T-helper 2 cell treated with Interferon-gamma antibody and Interleukin-4, amounts not matched to agents 5 μg/mL and 100 μg/mL, for 36 hours (primary cell): ENCODE data around the gene PCDH9.

Source experiments
- DNase-seq: peaks from one replicate; pipeline ENCODE4 v3.0.0; 2021; ENCODE audit warnings: low spot score
- H3K27ac Mint-ChIP-seq: one replicate; pipeline ENCODE4 v1.8.0; 2021; ENCODE audit warnings: mild to moderate bottlenecking, mixed read lengths
- H3K27me3 Mint-ChIP-seq: one replicate; pipeline ENCODE4 v1.8.0; 2021; ENCODE audit warnings: low read depth, mixed read lengths
- H3K36me3 Mint-ChIP-seq: one replicate; pipeline ENCODE4 v1.8.0; 2021; ENCODE audit warnings: low read depth, mixed read lengths
- H3K4me1 Mint-ChIP-seq: one replicate; pipeline ENCODE4 v1.8.0; 2021; ENCODE audit warnings: low read depth, mixed read lengths
- H3K4me3 Mint-ChIP-seq: one replicate; pipeline ENCODE4 v1.8.0; 2022; ENCODE audit warnings: mild to moderate bottlenecking, moderate library complexity, mixed read lengths
- H3K9me3 Mint-ChIP-seq: one replicate; pipeline ENCODE4 v1.8.0; 2021; ENCODE audit warnings: mixed read lengths

The PCDH9 gene

DNA sequence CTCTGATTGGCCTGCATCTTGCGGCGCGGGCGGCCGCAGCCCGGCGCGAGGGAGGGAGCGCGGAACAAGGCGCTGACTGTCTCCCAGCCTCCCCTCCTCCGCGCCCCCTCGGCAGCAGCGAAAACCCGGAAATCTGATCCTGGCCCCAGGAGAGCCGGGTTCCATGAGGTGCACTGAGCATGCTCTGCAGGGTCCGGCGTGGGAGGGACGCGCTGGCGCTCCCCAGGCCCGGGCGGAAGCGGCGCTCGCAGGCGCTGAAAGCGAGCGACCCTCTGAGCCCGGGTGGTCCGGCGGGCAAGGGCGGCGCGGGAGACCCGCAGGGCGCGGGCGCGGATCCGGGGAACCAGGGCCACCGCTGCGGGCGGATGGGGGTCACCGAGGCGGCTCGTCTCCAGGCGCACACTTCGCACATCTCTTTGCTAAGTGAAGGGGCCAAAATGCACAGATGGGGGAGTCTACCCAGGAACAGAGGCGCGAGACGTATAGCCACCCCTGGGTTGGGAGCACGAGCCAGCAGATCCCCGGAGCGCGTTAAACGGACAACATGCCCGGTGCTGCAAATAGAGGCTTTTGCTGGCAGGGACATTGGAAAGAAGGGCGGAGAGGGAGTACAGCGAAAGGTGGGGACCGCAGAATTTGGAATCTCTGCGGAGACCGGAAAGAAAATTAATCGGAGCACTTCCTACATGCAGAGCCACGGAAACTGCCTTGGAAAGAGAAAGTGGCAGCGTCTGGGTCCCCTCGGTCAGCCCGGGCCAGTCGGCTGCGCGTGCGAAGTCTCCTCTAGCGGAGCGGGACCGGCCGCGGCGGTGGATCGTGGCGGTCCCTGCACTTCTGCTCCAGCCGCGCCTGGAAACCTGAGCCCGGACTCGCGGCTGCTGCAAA is 510 bp upstream of the PCDH9 start:
- Mint-ChIP-seq H3K4me1 (peaks cover 7% of the 10 kb centered on the region), H3K27ac (no peak overlapping the region), H3K4me3 (no peak overlapping the region), H3K36me3 (no peaks in the 10 kb centered on the region), H3K9me3 (no peaks in the 10 kb centered on the region), H3K27me3 (peaks cover 28% of the 10 kb centered on the region)
- peak; percentile 91 for DNase-seq

GRCh38 chr13:67228916-67229315 is 1.2 kb downstream of the PCDH9 start:
- Mint-ChIP-seq H3K4me1 (peaks cover 7% of the 10 kb centered on the region), H3K27me3 (peaks cover 24% of the 10 kb centered on the region), H3K9me3 (no peaks in the 10 kb centered on the region), H3K36me3 (no peaks in the 10 kb centered on the region), H3K4me3 (no peak overlapping the region), H3K27ac (no peak overlapping the region)
- DNase-seq, result no peak

DNA sequence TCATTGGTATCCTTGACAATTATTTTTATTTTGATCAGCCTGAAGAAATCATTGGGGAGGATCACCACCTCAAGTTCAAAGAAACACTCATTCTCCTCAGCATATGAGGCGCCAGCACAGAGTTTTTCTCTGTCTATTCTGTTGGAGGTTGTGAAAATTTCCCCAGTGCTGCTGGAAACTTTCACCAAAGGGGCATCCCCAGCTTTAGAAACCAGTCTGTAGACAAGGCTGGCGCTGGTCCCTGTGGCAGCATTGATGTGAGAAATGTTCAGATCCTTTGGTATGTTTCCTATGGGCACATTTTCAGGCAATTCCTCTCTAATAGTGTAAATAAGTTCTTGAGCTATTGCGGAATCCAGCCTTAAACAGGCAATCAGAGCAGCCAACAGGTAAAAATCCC is 2.1 kb downstream of the PCDH9 start:
- no peaks in the 10 kb centered on the region for H3K36me3 Mint-ChIP-seq
- no peaks in the 10 kb centered on the region for H3K9me3 Mint-ChIP-seq
- no peak for DNase-seq
- H3K27me3 Mint-ChIP-seq, result peaks cover 24% of the 10 kb centered on the region
- H3K4me1 Mint-ChIP-seq, result peaks cover 7% of the 10 kb centered on the region
- no peak overlapping the region for H3K4me3 Mint-ChIP-seq
- no peak overlapping the region for H3K27ac Mint-ChIP-seq

GRCh38 chr13:67227131-67227983 is 2.8 kb downstream of the PCDH9 start:
- Mint-ChIP-seq H3K9me3 (no peaks in the 10 kb centered on the region), H3K27ac (no peak overlapping the region), H3K36me3 (no peaks in the 10 kb centered on the region), H3K27me3 (peaks cover 19% of the 10 kb centered on the region), H3K4me3 (no peak overlapping the region), H3K4me1 (peaks cover 7% of the 10 kb centered on the region)
- no peak for DNase-seq

DNA sequence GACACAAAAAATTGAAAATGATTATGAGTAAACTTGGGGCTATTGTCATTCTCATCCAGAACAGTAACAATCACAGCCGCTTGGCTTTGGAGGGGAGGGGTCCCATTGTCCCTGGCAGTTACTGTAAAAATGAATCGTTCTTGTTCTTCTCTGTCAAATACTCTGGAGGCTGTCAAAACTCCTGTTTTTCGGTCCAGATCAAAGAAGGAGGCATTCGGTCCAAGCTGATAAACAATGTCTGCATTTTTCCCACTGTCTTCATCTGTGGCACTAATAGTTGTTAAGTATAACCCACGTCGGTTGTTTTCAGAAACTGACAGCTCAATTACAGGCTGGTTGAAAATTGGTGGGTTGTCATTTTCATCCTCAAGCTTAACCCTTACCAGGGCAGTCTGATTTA is 3.4 kb downstream of the PCDH9 start:
- no peak overlapping the region for H3K27ac Mint-ChIP-seq
- H3K4me3 Mint-ChIP-seq, result no peak overlapping the region
- DNase-seq, result no peak
- peaks cover 16% of the 10 kb centered on the region for H3K27me3 Mint-ChIP-seq
- H3K9me3 Mint-ChIP-seq, result no peaks in the 10 kb centered on the region
- H3K36me3 Mint-ChIP-seq, result no peaks in the 10 kb centered on the region
- H3K4me1 Mint-ChIP-seq, result peaks cover 7% of the 10 kb centered on the region

DNA sequence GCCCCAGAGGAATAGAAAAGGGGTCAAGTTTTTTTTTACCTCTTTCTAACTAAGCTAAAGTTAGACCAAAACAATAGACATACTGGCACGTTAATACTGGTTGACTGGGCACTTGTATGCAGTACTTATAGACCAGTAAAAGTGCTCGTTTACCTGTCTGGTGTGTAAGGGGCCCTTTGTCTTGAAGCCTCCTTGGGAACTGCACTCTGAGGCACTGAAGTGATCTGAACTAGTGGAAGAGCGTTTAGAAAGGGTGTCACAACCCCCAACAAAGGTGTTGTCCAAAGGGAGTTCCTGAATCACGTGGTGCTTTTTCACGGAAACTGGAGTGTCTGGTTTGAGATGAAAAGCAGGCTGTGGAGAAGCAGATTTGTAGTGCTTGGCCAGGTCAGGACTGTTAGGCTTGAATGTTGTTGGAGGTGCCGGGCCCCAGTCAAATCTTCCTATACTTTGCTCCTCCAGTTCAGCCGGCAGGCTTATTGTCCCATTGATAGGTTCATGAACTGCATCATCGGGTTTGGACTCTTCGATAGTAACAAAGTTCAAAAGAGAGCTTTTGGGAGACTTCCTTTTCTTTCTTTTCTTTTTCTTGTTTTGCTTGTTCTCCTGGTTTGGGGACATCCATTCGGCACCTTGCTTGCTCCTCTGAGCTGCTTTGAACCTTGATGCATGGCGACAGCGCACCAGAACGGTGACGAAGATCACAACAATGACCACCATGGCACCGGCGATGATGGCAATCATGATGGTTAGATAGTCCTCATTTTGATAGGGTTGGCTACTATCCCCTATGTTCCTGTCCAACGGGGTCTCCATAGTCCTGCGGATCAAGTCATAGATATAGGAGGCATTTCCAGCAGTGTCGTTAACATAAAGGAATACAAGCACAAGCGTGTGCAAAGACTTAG is 4.6 kb downstream of the PCDH9 start:
- DNase-seq, result no peak
- peaks cover 6% of the 10 kb centered on the region for H3K27me3 Mint-ChIP-seq
- no peak overlapping the region for H3K4me3 Mint-ChIP-seq
- H3K9me3 Mint-ChIP-seq, result no peaks in the 10 kb centered on the region
- no peaks in the 10 kb centered on the region for H3K4me1 Mint-ChIP-seq
- H3K27ac Mint-ChIP-seq, result no peak overlapping the region
- H3K36me3 Mint-ChIP-seq, result no peaks in the 10 kb centered on the region

- no peaks in the 10 kb centered on the region for H3K9me3 Mint-ChIP-seq
- DNase-seq, result no peak
- H3K4me1 Mint-ChIP-seq, result no peaks in the 10 kb centered on the region
- no peak overlapping the region for H3K4me3 Mint-ChIP-seq
- H3K36me3 Mint-ChIP-seq, result no peaks in the 10 kb centered on the region
- peaks cover 6% of the 10 kb centered on the region for H3K27me3 Mint-ChIP-seq
- no peak overlapping the region for H3K27ac Mint-ChIP-seq
Measured at GRCh38 chr13:67224148-67224846, 5.8 kb downstream of the PCDH9 start.

GRCh38 chr13:67223742-67224141 is 6.4 kb downstream of the PCDH9 start:
- H3K36me3 Mint-ChIP-seq, result no peaks in the 10 kb centered on the region
- no peaks in the 10 kb centered on the region for H3K4me1 Mint-ChIP-seq
- no peak overlapping the region for H3K27ac Mint-ChIP-seq
- H3K4me3 Mint-ChIP-seq, result no peak overlapping the region
- no peak for DNase-seq
- H3K27me3 Mint-ChIP-seq, result peaks cover 6% of the 10 kb centered on the region
- no peaks in the 10 kb centered on the region for H3K9me3 Mint-ChIP-seq

- Mint-ChIP-seq H3K27ac (no peak overlapping the region), H3K9me3 (no peaks in the 10 kb centered on the region), H3K4me3 (no peak overlapping the region), H3K27me3 (peaks cover 3% of the 10 kb centered on the region), H3K36me3 (no peaks in the 10 kb centered on the region), H3K4me1 (no peaks in the 10 kb centered on the region)
- no peak for DNase-seq
Measured at GRCh38 chr13:67223024-67223423, 7.1 kb downstream of the PCDH9 start.

DNA sequence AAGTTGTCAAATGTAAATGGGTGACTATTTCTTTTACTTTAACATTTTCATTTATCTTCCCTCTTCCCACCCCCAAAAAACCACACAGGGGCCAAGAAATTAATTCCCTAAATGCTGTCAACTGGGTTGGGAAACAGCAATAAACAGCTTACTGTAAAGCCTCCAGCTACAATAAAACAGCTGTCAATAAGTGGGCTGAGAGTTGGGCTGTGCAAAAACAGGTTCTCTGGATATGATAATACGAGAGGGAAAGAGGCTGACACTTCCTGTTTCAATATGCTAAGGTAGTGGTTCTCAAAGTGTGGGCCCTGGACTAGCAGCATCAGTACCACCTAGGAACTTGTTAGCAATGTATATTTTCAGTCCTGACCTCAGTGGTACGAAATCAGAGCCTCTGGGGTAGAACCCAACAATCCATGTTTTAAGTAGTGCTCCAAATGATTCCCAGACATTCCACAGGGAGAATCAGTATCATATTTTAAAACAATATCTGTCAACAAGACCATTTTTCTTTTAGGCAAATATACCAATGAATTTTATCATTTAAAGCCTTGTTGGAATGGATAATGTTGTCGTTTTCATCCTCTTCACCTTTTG is 8.4 kb downstream of the PCDH9 start:
- Mint-ChIP-seq H3K9me3 (no peaks in the 10 kb centered on the region), H3K4me3 (no peak overlapping the region), H3K27ac (no peak overlapping the region), H3K36me3 (no peaks in the 10 kb centered on the region), H3K27me3 (no peaks in the 10 kb centered on the region), H3K4me1 (no peaks in the 10 kb centered on the region)
- no peak for DNase-seq

DNA sequence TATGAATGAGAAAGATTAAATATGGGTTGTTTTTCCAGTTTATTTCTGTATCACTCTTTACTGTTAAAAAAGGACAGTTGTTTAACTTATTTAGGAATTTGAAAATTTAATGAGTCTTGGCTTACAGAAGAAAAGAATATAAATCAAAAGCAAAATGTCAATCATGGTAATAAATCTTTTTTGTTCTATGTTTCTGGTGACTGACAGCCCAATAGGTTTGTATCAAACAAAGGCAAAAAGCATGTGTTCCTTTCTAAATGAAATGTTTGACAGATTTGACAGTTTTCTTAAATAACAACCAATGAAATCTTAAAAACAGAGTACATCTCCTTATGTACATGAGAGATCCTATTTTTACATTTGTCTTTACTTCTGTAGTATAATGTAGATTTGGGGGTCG is 11.0 kb downstream of the PCDH9 start:
- no peaks in the 10 kb centered on the region for H3K36me3 Mint-ChIP-seq
- no peak overlapping the region for H3K27ac Mint-ChIP-seq
- no peaks in the 10 kb centered on the region for H3K9me3 Mint-ChIP-seq
- DNase-seq, result no peak
- no peaks in the 10 kb centered on the region for H3K27me3 Mint-ChIP-seq
- no peak overlapping the region for H3K4me3 Mint-ChIP-seq
- H3K4me1 Mint-ChIP-seq, result no peaks in the 10 kb centered on the region

GRCh38 chr13:67217880-67218279 is 12.3 kb downstream of the PCDH9 start:
- H3K9me3 Mint-ChIP-seq, result no peaks in the 10 kb centered on the region
- H3K27ac Mint-ChIP-seq, result no peak overlapping the region
- DNase-seq, result no peak
- H3K36me3 Mint-ChIP-seq, result no peaks in the 10 kb centered on the region
- no peak overlapping the region for H3K4me3 Mint-ChIP-seq
- H3K27me3 Mint-ChIP-seq, result no peaks in the 10 kb centered on the region
- H3K4me1 Mint-ChIP-seq, result no peaks in the 10 kb centered on the region

- H3K36me3 Mint-ChIP-seq, result no peaks in the 10 kb centered on the region
- H3K27ac Mint-ChIP-seq, result no peak overlapping the region
- H3K4me3 Mint-ChIP-seq, result no peak overlapping the region
- H3K4me1 Mint-ChIP-seq, result no peaks in the 10 kb centered on the region
- no peaks in the 10 kb centered on the region for H3K9me3 Mint-ChIP-seq
- no peaks in the 10 kb centered on the region for H3K27me3 Mint-ChIP-seq
- no peak for DNase-seq
Measured at GRCh38 chr13:67216864-67217263, 13.3 kb downstream of the PCDH9 start.
